ENCODE data around the gene ANKRD50.

ANKRD50 gene

GRCh38 chr4:124636788-124637187 is 75.7 kb downstream of the ANKRD50 start:
- DNase-seq (ENCODE audit: low read depth, low spot score): no peak

DNA sequence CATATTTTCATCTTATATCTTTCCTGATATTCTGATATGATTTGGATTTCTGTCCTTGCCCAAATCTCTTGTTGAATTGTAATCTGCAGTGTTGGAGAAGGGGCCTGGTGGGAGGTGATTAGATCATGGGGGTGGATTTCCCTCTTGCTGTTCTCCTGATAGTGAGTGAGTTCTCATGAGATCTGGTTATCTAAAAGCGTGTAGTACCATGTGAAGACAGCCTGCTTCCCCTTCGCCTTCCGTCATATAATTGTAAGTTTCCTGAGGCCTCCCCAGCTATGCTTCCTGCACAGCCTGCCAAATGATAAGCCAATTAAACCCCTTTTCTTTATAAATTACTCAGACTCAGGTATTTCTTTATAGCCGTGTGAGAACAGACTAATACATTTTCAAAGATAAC is 77.2 kb downstream of the ANKRD50 start:
- no peak for DNase-seq (ENCODE audit: low read depth, low spot score)

DNA sequence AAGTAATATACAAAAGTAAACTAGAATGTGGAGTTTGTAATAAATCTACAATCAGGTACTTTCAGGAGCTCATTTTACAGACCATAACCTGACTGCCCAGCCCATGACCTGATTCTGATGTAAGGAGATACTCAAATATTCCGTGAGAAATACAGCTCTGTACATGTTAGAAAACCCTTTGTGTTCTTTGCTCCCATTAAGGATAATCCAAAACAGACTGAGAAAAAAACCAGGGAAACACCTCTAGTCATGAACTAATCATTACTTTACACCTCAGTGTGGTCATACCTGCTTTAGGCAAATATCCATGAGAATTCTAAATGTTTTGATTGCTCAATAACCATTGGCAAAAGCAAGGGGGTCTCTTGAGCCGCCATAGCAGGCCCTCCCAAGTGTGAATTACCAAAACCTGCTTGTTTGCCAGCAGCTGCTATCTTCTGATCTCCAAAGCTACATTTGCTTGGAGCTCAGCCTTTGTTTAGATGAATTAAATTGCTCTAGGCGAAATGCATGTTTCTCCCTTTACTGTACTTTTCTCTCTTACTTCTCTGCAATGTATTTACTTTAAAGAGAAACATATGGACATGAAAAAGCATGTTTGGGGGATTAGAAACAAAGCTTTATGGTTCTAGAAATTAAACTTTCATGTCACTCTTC is 79.1 kb downstream of the ANKRD50 start:
- DNase-seq (ENCODE audit: low read depth, low spot score): no peak

DNA sequence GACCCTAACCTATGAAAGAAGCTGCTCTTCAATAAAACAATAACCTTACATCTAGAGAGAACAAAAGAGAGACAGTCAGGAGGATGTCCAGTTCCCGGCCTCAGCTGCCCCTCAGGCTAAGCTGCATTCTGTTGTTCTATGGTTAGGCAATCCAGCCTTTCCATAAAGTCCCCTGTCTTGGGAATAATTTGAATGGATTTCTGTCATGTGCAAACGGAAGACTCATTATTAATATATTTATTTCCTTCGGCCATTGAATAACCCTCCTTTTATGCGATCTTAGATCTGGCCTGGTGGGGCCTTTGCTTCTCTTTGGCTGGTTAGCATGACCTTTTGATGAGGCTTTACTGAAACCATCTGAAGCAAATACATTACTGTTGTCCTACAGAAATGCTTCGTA is 80.1 kb downstream of the ANKRD50 start:
- DNase-seq (ENCODE audit: low read depth, low spot score): no peak

GRCh38 chr4:124631760-124632159 is 80.8 kb downstream of the ANKRD50 start:
- no peak for DNase-seq (ENCODE audit: low read depth, low spot score)

- DNase-seq (ENCODE audit: low read depth, low spot score): no peak
Measured at GRCh38 chr4:124629681-124630080, 82.9 kb downstream of the ANKRD50 start.
